GM21529 (cell line): ENCODE data around the gene HES5.

Experiments used
- ATAC-seq: cut with Tn5 transposase; IDR thresholded peaks from one replicate; pipeline ENCODE4 v1.9.1; 2021; ENCODE audit not compliant: unreplicated experiment

Gene HES5

GRCh38 chr1:2533365-2533764, 3.3 kb upstream of the HES5 start:
- no peak for ATAC-seq

DNA sequence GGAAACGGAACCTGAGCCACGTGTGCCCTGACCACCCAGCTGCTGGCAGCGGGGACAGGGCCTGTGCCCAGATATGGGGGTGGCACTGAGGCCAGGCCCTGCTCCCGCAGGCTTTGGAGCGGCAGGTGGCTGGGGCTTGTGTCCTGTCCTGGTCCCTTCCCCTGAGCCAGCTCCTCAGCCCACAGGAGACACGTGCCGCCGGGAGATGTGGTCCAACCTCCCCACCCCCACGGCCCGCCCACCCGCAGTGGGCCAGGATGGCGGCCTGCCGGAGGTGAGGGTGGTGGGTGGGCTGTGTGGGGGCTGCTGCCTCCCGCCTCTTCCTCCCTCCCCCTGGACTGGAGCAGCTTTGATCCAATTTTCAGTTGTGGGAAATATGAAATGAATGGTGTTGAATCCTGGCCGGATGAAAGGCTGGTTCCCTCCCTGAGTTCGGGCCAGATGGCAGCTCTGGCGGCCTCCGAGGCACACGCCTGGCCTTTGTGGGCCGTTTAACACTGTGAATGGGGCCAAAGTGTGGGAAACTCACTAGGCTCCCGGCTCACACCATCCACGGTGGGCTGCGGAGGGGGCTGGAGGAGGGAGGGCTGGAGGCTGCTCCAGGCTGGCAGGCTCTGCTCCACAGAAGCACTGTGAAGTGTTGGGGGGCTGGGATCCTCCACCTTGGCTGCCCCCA, 2.6 kb upstream of the HES5 start:
- no peak for ATAC-seq

DNA sequence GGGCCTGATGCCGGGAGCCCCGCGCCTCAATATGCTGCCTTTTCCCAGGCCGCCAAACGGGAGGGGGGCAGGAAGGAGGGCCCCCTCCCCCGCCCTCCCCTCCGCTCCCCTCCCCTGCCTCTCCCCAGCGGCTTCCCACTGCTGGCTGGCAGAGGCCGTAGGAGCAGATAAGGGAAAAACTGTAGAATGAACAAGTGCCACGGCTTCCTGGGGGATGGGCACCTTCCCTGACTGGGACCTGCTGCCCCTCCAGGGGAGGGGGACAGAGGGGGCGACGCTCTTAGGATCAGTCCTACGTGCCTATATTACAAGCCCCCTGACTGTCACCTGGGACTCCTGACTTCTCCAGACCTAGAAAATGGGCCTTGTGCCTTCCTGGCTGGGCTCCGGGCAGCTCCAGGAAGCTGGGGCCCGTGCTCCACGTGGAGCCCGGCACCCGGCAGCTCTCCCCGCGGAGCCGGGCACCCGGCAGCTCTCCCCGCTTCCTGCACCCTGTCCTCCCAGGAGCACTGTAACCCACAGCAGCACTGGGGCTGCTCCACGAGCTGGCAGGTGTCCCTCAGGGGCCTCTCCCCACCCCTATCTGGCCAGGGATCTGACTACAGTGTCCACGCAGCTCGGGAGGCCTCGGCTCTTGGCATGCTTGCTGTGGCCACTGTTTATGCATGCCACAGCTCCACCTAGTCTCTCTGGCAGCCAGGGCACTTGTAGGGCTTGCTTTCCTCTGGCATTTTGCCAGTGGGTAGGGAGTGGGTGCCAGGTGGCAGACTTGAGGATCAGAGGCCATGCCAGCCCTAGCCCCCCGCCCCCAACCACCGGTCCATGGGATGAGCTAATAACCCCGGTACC, 674 bp upstream of the HES5 start:
- no peak for ATAC-seq

GRCh38 chr1:2528966-2529783, 888 bp downstream of the HES5 start:
- ATAC-seq: no peak

DNA sequence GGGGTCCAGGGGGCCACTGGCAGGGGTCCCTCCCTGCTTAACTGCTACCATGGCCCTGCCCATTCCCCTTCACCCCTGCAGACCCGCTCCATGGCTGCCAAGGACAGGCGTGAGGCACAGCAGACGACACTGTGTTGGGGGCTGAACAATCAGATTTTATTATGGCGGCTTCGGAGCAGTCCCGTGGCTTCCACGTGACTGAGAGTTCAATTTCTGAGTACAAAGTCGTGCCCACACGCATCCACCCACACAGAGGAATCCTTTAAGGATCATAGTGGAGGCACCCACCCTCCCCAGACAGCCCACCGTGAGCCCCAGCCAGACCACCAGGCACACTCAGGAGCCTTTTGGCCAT, 1.5 kb downstream of the HES5 start:
- no peak for ATAC-seq

GRCh38 chr1:2528016-2528415, 2.0 kb downstream of the HES5 start:
- no peak for ATAC-seq

DNA sequence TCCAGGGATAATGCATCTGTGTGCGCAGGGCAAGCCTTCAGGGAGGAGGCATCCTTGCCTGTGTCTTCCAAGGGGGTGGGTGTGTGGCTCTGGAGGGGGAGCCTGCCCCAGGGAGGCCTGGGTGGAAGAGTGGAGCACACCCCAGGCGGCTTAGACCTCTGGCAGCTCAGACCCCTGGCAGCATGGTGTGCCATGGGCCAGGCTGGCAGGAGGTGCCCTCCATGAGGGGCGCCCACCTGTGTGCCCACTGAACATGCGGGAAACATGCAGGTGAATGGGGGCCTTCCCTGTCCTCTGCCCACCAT, 2.6 kb downstream of the HES5 start:
- ATAC-seq: no peak

DNA sequence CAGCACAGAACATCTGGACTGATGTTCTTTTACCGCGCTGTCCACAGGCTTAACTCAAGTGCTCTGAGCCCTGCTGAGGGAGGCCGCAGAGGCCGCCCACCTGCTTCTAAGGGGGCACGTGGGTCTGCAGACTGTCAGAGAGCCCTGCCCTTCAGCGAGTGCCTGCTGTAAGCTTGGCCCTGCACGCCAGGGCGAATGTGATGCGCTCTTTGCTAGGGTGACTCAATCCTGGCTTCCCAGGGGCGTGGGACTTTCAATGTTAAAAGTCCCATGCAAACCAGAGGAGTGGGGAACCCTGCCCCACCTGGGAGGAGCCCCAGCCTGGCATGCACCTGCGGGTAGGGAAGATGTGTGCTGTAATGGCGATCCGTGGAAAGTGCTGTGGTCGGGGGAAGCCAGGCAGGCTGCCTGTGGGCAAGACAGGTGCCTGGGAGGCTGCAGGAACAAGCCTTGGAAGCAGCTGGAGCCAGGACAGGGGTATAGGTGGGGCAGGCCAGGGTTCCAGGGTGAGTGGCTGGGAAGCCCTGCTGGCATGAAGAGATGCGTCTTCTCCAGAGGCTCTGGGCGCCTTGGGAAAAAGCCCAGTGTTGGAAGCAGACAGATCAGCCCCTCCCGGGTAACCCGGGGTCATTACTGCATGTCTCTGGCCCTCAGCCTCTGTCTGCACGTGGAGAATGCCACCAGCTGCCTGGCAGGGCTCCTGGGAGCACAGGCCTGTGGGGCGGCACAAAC, 3.1 kb downstream of the HES5 start:
- ATAC-seq: peak; percentile 35

GRCh38 chr1:2525920-2526823, 3.9 kb downstream of the HES5 start, which contains the start of gene PANK4:
PANK4 (minus strand) TSS chr1:2526596; CDS start chr1:2526587, 9 bp downstream.
- peak; percentile 77 for ATAC-seq

GRCh38 chr1:2525572-2525919, 4.5 kb downstream of the HES5 start:
- ATAC-seq: no peak

DNA sequence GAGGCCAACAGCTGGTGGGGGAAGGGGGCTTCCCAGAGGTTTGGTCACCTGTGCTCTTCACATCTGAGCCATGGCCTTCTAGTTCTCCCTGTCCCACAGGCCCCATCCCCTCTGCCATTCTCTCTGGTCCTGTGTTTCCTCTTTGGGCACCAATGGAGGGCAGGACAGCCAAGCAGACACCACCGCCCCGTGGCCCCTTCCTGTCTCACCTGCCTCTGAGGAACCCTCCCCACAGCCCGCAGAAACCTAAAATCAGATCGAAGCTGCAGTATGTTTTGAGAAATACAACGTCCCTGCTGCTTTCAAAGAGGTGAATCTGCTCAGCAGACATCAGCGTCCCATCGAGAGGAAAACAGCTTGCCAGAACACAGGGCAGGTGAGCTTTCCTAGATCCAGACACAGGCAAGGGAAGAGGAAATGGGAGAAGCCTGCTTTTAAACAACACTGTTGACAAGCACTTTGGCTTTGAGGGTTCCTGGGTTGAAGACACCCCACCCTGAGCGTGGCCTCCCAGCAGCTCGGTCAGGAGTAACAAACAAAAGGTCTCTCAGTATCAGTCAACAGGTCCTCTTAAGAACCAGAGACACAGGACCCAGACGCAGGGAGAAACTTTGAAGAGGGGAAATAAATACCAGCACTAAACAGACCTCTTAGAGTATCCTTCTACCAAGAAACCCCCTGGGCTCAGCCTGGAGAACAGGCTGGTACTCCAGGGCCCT, 6.0 kb downstream of the HES5 start:
- no peak for ATAC-seq

DNA sequence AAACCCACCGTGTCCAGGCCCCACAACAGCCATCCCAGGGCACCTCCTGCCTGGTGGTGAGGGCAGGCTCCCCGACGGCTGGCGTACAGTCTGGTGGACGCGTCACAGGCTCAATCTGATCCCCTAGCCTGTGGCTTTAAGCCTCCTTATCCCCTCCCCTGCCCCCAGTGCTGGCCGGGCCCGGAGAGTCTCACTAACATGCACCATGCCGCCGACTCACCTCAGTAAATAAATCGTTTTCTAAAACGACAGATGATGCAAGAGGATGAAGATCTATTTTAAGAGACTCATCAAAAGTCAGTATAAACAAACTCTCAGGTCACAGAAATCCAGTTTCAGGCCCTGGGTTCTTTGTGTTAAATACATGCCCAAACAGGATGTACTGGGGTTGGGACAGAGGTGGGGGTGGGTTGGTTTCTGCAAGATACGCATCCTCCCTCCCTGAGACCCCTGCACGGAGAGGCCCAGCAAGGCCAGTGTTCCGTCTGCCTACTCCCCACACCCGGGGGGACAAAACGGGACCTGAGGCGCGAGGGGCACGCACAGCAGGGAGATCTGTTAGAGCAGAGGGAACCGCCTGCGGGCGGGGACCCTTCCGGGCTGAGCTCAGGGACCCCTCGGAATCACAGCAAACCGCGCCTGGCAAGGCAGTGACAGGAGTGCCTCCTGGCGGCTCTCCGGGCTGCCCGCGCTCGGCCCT, 6.7 kb downstream of the HES5 start:
- ATAC-seq: no peak

- ATAC-seq: no peak
Observed at GRCh38 chr1:2522230-2522629, 7.8 kb downstream of the HES5 start.

GRCh38 chr1:2520806-2521205, 9.3 kb downstream of the HES5 start:
- no peak for ATAC-seq

- ATAC-seq: no peak
Observed at GRCh38 chr1:2520206-2520605, 9.9 kb downstream of the HES5 start.

- no peak for ATAC-seq
Observed at GRCh38 chr1:2519729-2520128, 10.3 kb downstream of the HES5 start.

DNA sequence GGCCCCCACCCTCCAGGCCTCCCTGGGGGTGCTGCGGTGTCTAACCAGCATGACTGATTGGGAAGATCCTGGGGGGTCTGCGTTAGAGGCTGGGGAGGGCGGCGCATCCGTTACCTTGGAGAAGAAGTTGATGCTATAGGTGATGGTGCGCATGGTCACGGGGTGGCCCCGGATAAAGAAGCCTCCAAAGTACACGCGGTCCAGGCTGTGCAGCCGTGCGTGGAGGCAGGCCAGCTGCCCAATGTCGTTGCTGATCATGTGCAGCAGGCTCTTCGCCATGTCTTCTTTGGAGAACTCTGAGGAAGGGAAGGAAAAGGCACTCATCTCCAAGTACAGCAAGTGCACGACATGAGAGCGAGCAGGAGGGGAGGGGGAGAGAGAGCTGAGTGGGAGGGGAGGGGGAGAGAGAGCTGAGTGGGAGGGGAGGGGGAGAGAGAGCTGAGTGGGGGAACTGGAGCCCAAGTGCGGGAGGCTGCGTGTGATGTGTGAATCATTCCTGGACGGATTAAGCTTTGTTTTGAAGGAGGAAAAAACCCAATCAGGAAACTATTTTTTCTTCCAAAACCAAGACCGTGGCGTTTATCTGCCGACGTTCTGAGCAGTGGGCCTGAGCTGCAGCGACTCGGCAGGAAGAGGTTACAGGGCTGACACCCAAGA, 10.9 kb downstream of the HES5 start:
- no peak for ATAC-seq

DNA sequence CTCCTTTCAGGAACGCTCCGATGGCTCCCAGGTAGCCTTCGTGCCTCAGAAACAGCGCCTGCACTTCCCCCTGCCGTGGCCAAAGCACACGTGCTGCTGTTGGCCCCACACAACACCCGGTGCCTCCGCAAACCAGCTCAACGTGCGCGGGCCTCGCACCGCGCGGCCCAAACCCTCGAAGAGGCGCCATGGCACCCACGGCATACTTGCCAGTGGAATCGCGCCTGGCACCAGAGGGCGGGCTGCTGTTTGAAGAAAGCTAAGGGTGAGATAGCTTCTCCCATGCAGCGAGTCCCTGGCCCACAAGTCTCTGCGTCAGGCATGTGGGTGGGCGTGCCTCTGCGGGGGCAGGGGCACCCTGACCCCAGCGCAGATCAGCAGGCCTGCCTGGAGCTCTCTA, 11.5 kb downstream of the HES5 start:
- no peak for ATAC-seq

DNA sequence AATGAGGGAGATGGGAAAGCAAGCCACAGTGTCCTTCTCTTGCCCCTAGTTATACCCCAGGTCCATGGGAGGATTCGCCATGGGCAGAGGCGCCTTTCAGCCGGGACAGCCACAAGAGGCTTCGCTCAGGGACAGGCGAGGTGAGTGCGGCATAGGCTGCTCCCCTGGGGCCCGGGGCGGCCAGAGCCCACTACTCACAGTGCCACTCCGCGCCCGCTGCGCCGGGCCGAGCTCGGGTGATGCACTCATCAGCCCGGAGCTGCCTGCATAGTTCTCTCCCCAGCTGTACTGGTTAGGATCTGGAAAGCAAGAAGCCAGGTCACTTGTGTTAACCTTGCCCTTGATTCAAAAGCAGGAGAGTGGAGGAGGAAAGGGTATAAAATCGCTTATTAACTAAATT, 12.1 kb downstream of the HES5 start:
- no peak for ATAC-seq
